SK-N-SH (cell line): ENCODE results near the gene ACOXL. TPM values are rescaled to one million over a fixed set of nuclear protein-coding genes. Genes with fewer than 3 reads are reported as not detected.

Source experiments
- CTCF ChIA-PET: fragments of 300-600, 350-600 bp; formaldehyde crosslinking; extraction: SDS; loops from one replicate; lab custom pipeline; 2021; lab: Yijun Ruan, JAX
- POLR2A ChIA-PET: fragments of 350-600 bp; sonication (Branson Sonifier 250); formaldehyde crosslinking; extraction: SDS; loops from one replicate; lab custom pipeline; 2020; ENCODE audit warnings: antibody characterized with exemption, inconsistent platforms; lab: Yijun Ruan, JAX
- DNase-seq: peaks from one replicate; pipeline ENCODE4 v3.0.0; 2012
- H2AFZ ChIP-seq: fragments of 200-600 bp; sonication (generic); 2 replicates; pipeline ENCODE4 v1.8.1; 2016; ENCODE audit warnings: antibody characterized with exemption, mild to moderate bottlenecking, low read depth
- H3F3A ChIP-seq: fragments of 200-600 bp; sonication (generic); replicated peaks from 2 replicates; pipeline ENCODE3; 2016; ENCODE audit warnings: antibody characterized with exemption, mild to moderate bottlenecking; ENCODE audit not compliant: insufficient read depth
- H3K27ac ChIP-seq, 2 experiments: fragments of 200-500 bp in 1 of 2; fragments of 200-600 bp in 1 of 2; sonication (Bioruptor generic) in 1 of 2; sonication (generic), shearing (Covaris generic) in 1 of 2; 2 replicates each; pipeline versions ENCODE4 v1.5.1 to v1.6.1; 2014 to 2016; ENCODE audit warnings: low read depth in 2 of 2, inconsistent platforms in 1 of 2, low read length in 1 of 2, mild to moderate bottlenecking in 1 of 2, mixed read lengths in 1 of 2
- H3K27me3 ChIP-seq: fragments of 200-600 bp; sonication (generic), shearing (Covaris generic); 2 replicates; pipeline ENCODE4 v1.6.1; 2016; ENCODE audit warnings: mixed run types; ENCODE audit not compliant: insufficient read depth
- H3K36me3 ChIP-seq, 2 experiments: fragments of 200-500 bp in 1 of 2; fragments of 200-600 bp in 1 of 2; sonication (Bioruptor generic) in 1 of 2; sonication (generic) in 1 of 2; replicated peaks in 1 of 2; 2 replicates each; pipeline versions ENCODE3 to v1.5.1; 2014 to 2016; ENCODE audit warnings: low read length in 1 of 2, mild to moderate bottlenecking in 1 of 2; ENCODE audit not compliant: insufficient read depth in 2 of 2, control insufficient read depth in 1 of 2
- H3K4me1 ChIP-seq, 2 experiments: fragments of 200-500 bp in 1 of 2; fragments of 200-600 bp in 1 of 2; sonication (Bioruptor generic) in 1 of 2; sonication (generic), shearing (Covaris generic) in 1 of 2; 2 replicates each; pipeline versions ENCODE4 v1.5.1 to v1.6.1; 2014 to 2016; ENCODE audit warnings: low read depth in 1 of 2, low read length in 1 of 2, mixed run types in 1 of 2; ENCODE audit not compliant: insufficient read depth in 2 of 2, control insufficient read depth in 1 of 2
- H3K4me2 ChIP-seq: fragments of 200-600 bp; sonication (generic), shearing (Covaris generic); 2 replicates; pipeline ENCODE4 v1.6.1; 2017; ENCODE audit warnings: mixed run types
- H3K4me3 ChIP-seq, 2 experiments: fragments of 200-500 bp in 1 of 2; fragments of 200-600 bp in 1 of 2; sonication (Bioruptor generic) in 1 of 2; sonication (generic), shearing (Covaris generic) in 1 of 2; 2 replicates each; pipeline versions ENCODE4 v1.5.1 to v1.8.1; 2014 to 2016; ENCODE audit warnings: low read depth in 2 of 2, inconsistent platforms in 1 of 2, low read length in 1 of 2, mild to moderate bottlenecking in 1 of 2, mixed read lengths in 1 of 2, moderate library complexity in 1 of 2
- H3K79me2 ChIP-seq: fragments of 200-600 bp; sonication (generic); 2 replicates; pipeline ENCODE4 v1.8.1; 2017; ENCODE audit warnings: mild to moderate bottlenecking; ENCODE audit not compliant: insufficient read depth
- H3K9ac ChIP-seq: fragments of 200-600 bp; sonication (generic); 2 replicates; pipeline ENCODE4 v1.6.1; 2017; ENCODE audit warnings: mixed run types
- H3K9me2 ChIP-seq: fragments of 200-600 bp; sonication (generic); 2 replicates; pipeline ENCODE4 v1.6.1; 2017; ENCODE audit warnings: mixed run types
- H3K9me3 ChIP-seq: fragments of 200-600 bp; sonication (generic); 2 replicates; pipeline ENCODE4 v1.6.1; 2017; ENCODE audit warnings: mixed run types, mild to moderate bottlenecking, moderate library complexity
- H4K20me1 ChIP-seq: fragments of 200-600 bp; sonication (generic); 2 replicates; pipeline ENCODE4 v1.6.1; 2017; ENCODE audit warnings: mild to moderate bottlenecking, mixed run types; ENCODE audit not compliant: insufficient read depth
- CHD2 ChIP-seq: fragments of 150-350 bp; IDR thresholded peaks from 2 replicates; pipeline ENCODE4 v1.6.1; 2018; ENCODE audit warnings: low read length; ENCODE audit not compliant: partially characterized antibody
- ELF1 ChIP-seq: IDR thresholded peaks from 2 replicates; pipeline ENCODE4 v1.4.0; 2012
- EZH2phosphoT487 ChIP-seq: fragments of 200-600 bp; sonication (generic); IDR thresholded peaks from 2 replicates; pipeline ENCODE4 v1.6.1; 2017; ENCODE audit warnings: low read depth, mixed run types, mild to moderate bottlenecking, antibody characterized with exemption, moderate library complexity, borderline replicate concordance
- FOSL2 ChIP-seq: IDR thresholded peaks from 2 replicates; pipeline ENCODE4 v1.4.0; 2012; ENCODE audit warnings: low read depth, mild to moderate bottlenecking, moderate library complexity, borderline replicate concordance
- FOXJ3 ChIP-seq: sonication (generic); formaldehyde crosslinking; IDR thresholded peaks from 2 replicates; pipeline ENCODE4 v1.5.1; 2020; ENCODE audit warnings: mild to moderate bottlenecking, missing genetic modification reagents
- FOXM1 ChIP-seq: IDR thresholded peaks from 2 replicates; pipeline ENCODE4 v1.4.0; 2012; ENCODE audit warnings: low read depth, mild to moderate bottlenecking
- GABPA ChIP-seq: IDR thresholded peaks from 2 replicates; pipeline ENCODE4 v1.4.0; 2012; ENCODE audit warnings: low read depth, mild to moderate bottlenecking
- GATA2 ChIP-seq: sonication (generic); formaldehyde crosslinking; IDR thresholded peaks from 2 replicates; pipeline ENCODE4 v1.5.0; 2020; ENCODE audit warnings: mild to moderate bottlenecking, missing genetic modification reagents
- IRF3 ChIP-seq: fragments of 150-350 bp; IDR thresholded peaks from 2 replicates; pipeline ENCODE4 v1.6.1; 2016; ENCODE audit warnings: mild to moderate bottlenecking, low read depth, low read length
- JUND ChIP-seq: IDR thresholded peaks from 2 replicates; pipeline ENCODE4 v1.4.0; 2012
- NRF1 ChIP-seq: IDR thresholded peaks from 2 replicates; pipeline ENCODE4 v1.6.1; 2012; ENCODE audit warnings: low read depth, mild to moderate bottlenecking, low read length
- PBX3 ChIP-seq: IDR thresholded peaks from 2 replicates; pipeline ENCODE4; 2012
- POLR2AphosphoS5 ChIP-seq: IDR thresholded peaks from 2 replicates; pipeline ENCODE4 v1.6.1; 2012; ENCODE audit warnings: low read depth, low read length
- RCOR1 ChIP-seq: fragments of 150-350 bp; IDR thresholded peaks from 2 replicates; pipeline ENCODE4 v1.6.1; 2017; ENCODE audit warnings: antibody characterized with exemption, low read length
- REST ChIP-seq: IDR thresholded peaks from 2 replicates; pipeline ENCODE4 v1.6.1; 2012; ENCODE audit warnings: mild to moderate bottlenecking, low read depth, low read length, moderate library complexity
- SIN3A ChIP-seq: IDR thresholded peaks from 2 replicates; pipeline ENCODE4 v1.6.1; 2012; ENCODE audit warnings: low read depth, mild to moderate bottlenecking, low read length, moderate library complexity, borderline replicate concordance
- SMC3 ChIP-seq: IDR thresholded peaks from 2 replicates; pipeline ENCODE4 v1.6.1; 2012; ENCODE audit warnings: low read depth, low read length, improper control_type of control experiment
- TAF1 ChIP-seq: IDR thresholded peaks from 2 replicates; pipeline ENCODE4 v1.6.1; 2012; ENCODE audit warnings: low read depth, mild to moderate bottlenecking, low read length, moderate library complexity, borderline replicate concordance
- TCF12 ChIP-seq: IDR thresholded peaks from 2 replicates; pipeline ENCODE4 v1.4.0; 2012
- WGBS: methylation state at CpG from one replicate; pipeline ENCODE4 v1.1.6; 2017; ENCODE audit warnings: low lambda C conversion rate; 5-methylcytosine and 5-hydroxymethylcytosine counted together
- polyA plus RNA-seq, 3 experiments: library from polyadenylated mRNA; depleted of rRNA; stranded (reverse); fragments of >200 nt; gene quantifications; 2 replicates each; pipeline ENCODE4 v1.2.3, GENCODE V29; 2012
- TF ChIP-seq, protein P1 (sequence below): IDR thresholded peaks from 2 replicates; pipeline ENCODE4 v1.4.0; 2012; ENCODE audit warnings: low read depth

ACOXL gene
- polyA plus RNA-seq, 1 of the 3 experiments (the other 2 are of a cell fraction): not detected

- TF ChIP-seq REST: no peak
- TF ChIP-seq FOXJ3 (CRISPR knock-in tag): no peak
- no peak for TF ChIP-seq NRF1
- no peak for TF ChIP-seq EZH2phosphoT487
- no peak for TF ChIP-seq FOSL2
- no peak for TF ChIP-seq IRF3
- no peak for TF ChIP-seq TCF12
- no peak for TF ChIP-seq ELF1
Observed at GRCh38 chr2:111005821-111006220, 273.4 kb downstream of the ACOXL start (continued).

- ChIA-PET POLR2A (no interaction called here), CTCF (no interaction called here)
- Histone ChIP-seq H2AFZ (no peak overlapping the region), H3K4me2 (no peak overlapping the region), H3K9me2 (no peaks in the 10 kb centered on the region), H3K4me3 (no peak overlapping the region), H3K27me3 (no peaks in the 10 kb centered on the region; the same call in 1 of the 2 replicates), H3K9ac (no peak overlapping the region), H4K20me1 (no peaks in the 10 kb centered on the region), H3K9me3 (0 out of 2 replicates have a peak, but pooled peaks cover 7% of the 10 kb centered on the region), H3K4me1 (no peaks in the 10 kb centered on the region), H3K36me3 (no peaks in the 10 kb centered on the region), H3K27ac (no peak overlapping the region), H3K79me2 (no peaks in the 10 kb centered on the region), H3F3A (no peaks in the 10 kb centered on the region)
- no peak for DNase-seq
- 45% methylated on average over 7 of the region's 7 CpGs for WGBS
- TF ChIP-seq TCF12 (no peak), POLR2AphosphoS5 (no peak), SIN3A (no peak), TAF1 (no peak), GABPA (no peak), RCOR1 (no peak), JUND (no peak), FOXM1 (no peak), PBX3 (no peak), SMC3 (no peak), GATA2 (CRISPR knock-in tag) (no peak), REST (no peak), ELF1 (no peak), CHD2 (no peak)
- TF ChIP-seq, protein P1, sequence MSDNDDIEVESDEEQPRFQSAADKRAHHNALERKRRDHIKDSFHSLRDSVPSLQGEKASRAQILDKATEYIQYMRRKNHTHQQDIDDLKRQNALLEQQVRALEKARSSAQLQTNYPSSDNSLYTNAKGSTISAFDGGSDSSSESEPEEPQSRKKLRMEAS: no peak
Observed at GRCh38 chr2:111007757-111008688, 275.6 kb downstream of the ACOXL start.
